Measurements from ENCODE around the gene FAM53A. TPM values are rescaled to one million over a fixed set of nuclear protein-coding genes. Genes with fewer than 3 reads are reported as not detected.

FAM53A gene
- total and polyA plus RNA-seq, 2 of the 4 experiments (the other 2 are of a cell fraction): 2.0 to 3.1 TPM

- POLR2A ChIA-PET (ENCODE audit: unreplicated experiment): no interaction called here
- no peak overlapping the region for H3K27ac ChIP-seq (ENCODE audit: insufficient read depth, low read length)
- no peak for DNase-seq
These were observed 25.5 kb downstream of the FAM53A start for GRCh38 chr4:1658581-1658980.

More at GRCh38 chr4:1658581-1658980, 25.5 kb downstream of the FAM53A start:
- Histone ChIP-seq H4K20me1 (ENCODE audit: insufficient read depth, low read length) (no peaks in the 10 kb centered on the region), H3K36me3 (ENCODE audit: control insufficient read depth, insufficient read depth, low read length) (no peaks in the 10 kb centered on the region), H3K9ac (ENCODE audit: low read depth, low read length) (no peak overlapping the region), H3K79me1 (ENCODE audit: low read depth in 1 of 2, low read length in 2 of 2) (no peaks in the 10 kb centered on the region), H4K91ac (ENCODE audit: insufficient read depth, low read depth, low read length) (no peak overlapping the region), H2BK120ac (ENCODE audit: low read depth, low read length) (no peak overlapping the region), H2AK5ac (ENCODE audit: low read depth, low read length) (no peak overlapping the region), H3K27me3 (ENCODE audit: control insufficient read depth, insufficient read depth, low read length) (no peaks in the 10 kb centered on the region), H3K4me3 (ENCODE audit: insufficient read depth, low read depth, low read length) (no peak overlapping the region), H3K9me1 (ENCODE audit: insufficient read depth, low read length) (no peaks in the 10 kb centered on the region), H3K14ac (replicated peaks; ENCODE audit: low read depth, low read length) (no peak overlapping the region), H2AK9ac (replicated peaks; ENCODE audit: low read depth, low read length, poor library complexity) (no peak overlapping the region), H4K8ac (ENCODE audit: low read depth in 2 of 2, low read length in 2 of 2) (no peak overlapping the region), H3K18ac (ENCODE audit: low read depth, low read length) (no peak overlapping the region), H4K5ac (ENCODE audit: low read depth, low read length) (no peak overlapping the region), H3K56ac (ENCODE audit: extremely low read depth, insufficient read depth, low read length) (no peak overlapping the region), H3K4ac (ENCODE audit: low read depth, low read length) (no peak overlapping the region), H2BK5ac (ENCODE audit: low read depth, low read length, poor library complexity, severe bottlenecking) (no peak overlapping the region), H3K4me1 (ENCODE audit: control insufficient read depth, insufficient read depth, low read length) (no peaks in the 10 kb centered on the region), H2BK20ac (ENCODE audit: low read depth, low read length) (no peak overlapping the region), H3K4me2 (ENCODE audit: low read depth, low read length) (no peak overlapping the region), H3K9me3 (ENCODE audit: control insufficient read depth, insufficient read depth, low read length) (no peaks in the 10 kb centered on the region), H2AFZ (replicated peaks; ENCODE audit: low read length, poor library complexity) (no peak overlapping the region), H3K23ac (ENCODE audit: low read depth, low read length) (no peak overlapping the region), H2BK15ac (ENCODE audit: low read depth, low read length) (no peak overlapping the region)
- ATAC-seq (ENCODE audit: low read depth): no peak
- CTCF ChIA-PET: no interaction called here
- no peak for TF ChIP-seq RAD21 (IDR thresholded peaks at IDR 0.05; ENCODE audit: low read length)
- intact Hi-C loops (cut with micrococcal nuclease) (no loop called here), dilution Hi-C loops (cut with HindIII; ENCODE audit: low sequenced_read_pairs, unreplicated experiment) (no loop called here), in situ Hi-C loops (cut with MboI; ENCODE audit: low sequenced_read_pairs) (no loop called here)
- no TSS peak for BruUV-seq (replicated peaks)
- 100% methylated on average over 1 of the region's 12 CpGs; no CpG with 5 or more reads in 1 of the 2 experiments for WGBS, 2 experiments (ENCODE audit: extremely low coverage in 2 of 2, insufficient read length in 1 of 2)
